Astrocyte (in vitro differentiated cells and primary cell): ENCODE results near the gene PVR. TPM values are rescaled to one million over a fixed set of nuclear protein-coding genes. Genes with fewer than 3 reads are reported as not detected.
"Not testable (repeated sequence)": the region's sequence is repeated elsewhere in the genome, so short reads cannot be mapped to it uniquely, and the experiment has no call there.

ENCODE experiments used
- DNase-seq: peaks from one replicate; pipeline ENCODE4 v3.0.0-alpha.2; 2010; ENCODE audit warnings: low read depth
- FAIRE-seq: peaks from 2 replicates; lab custom pipeline; 2011; peaks lifted over from hg19 to GRCh38; lab: Jason Lieb, UNC
- H2AFZ ChIP-seq: 2 replicates; pipeline ENCODE4 v1.6.0; 2012; ENCODE audit warnings: low read depth, low read length, inconsistent platforms
- H3K27ac ChIP-seq: 2 replicates; pipeline ENCODE4 v1.5.1; 2011; ENCODE audit warnings: low read depth, low read length, inconsistent platforms
- H3K27me3 ChIP-seq: 2 replicates; pipeline ENCODE4 v1.6.0; 2011; ENCODE audit warnings: low read length, inconsistent platforms; ENCODE audit not compliant: insufficient read depth
- H3K36me3 ChIP-seq: 2 replicates; pipeline ENCODE4 v1.5.1; 2011; ENCODE audit warnings: low read length, inconsistent platforms; ENCODE audit not compliant: insufficient read depth
- H3K4me1 ChIP-seq: 2 replicates; pipeline ENCODE4 v1.5.1; 2011; ENCODE audit warnings: low read length, inconsistent platforms; ENCODE audit not compliant: insufficient read depth
- H3K4me2 ChIP-seq: 2 replicates; pipeline ENCODE4 v1.6.0; 2012; ENCODE audit warnings: low read length, inconsistent platforms
- H3K4me3 ChIP-seq: 2 replicates; pipeline ENCODE4 v1.5.1; 2011; ENCODE audit warnings: low read depth, mild to moderate bottlenecking, low read length, inconsistent platforms; ENCODE audit not compliant: insufficient read depth
- H3K79me2 ChIP-seq: 2 replicates; pipeline ENCODE4 v1.6.0; 2012; ENCODE audit warnings: mild to moderate bottlenecking, low read length, inconsistent platforms; ENCODE audit not compliant: insufficient read depth
- H3K9ac ChIP-seq: 2 replicates; pipeline ENCODE4 v1.6.0; 2012; ENCODE audit warnings: mild to moderate bottlenecking, low read length, inconsistent platforms
- H3K9me3 ChIP-seq: 2 replicates; pipeline ENCODE4 v1.5.1; 2012; ENCODE audit warnings: low read depth, mild to moderate bottlenecking, low read length, inconsistent platforms; ENCODE audit not compliant: insufficient read depth
- H4K20me1 ChIP-seq: 2 replicates; pipeline ENCODE4 v1.6.0; 2012; ENCODE audit warnings: low read length, inconsistent platforms; ENCODE audit not compliant: insufficient read depth
- H3K27ac Mint-ChIP-seq: one replicate; pipeline ENCODE4 v1.8.0; 2021; ENCODE audit warnings: mild to moderate bottlenecking, mixed read lengths; ENCODE audit not compliant: unreplicated experiment
- H3K27me3 Mint-ChIP-seq: one replicate; pipeline ENCODE4 v1.8.0; 2021; ENCODE audit warnings: low read depth, mixed read lengths; ENCODE audit not compliant: unreplicated experiment
- H3K36me3 Mint-ChIP-seq: one replicate; pipeline ENCODE4 v1.8.0; 2021; ENCODE audit warnings: low read depth, mixed read lengths; ENCODE audit not compliant: unreplicated experiment
- H3K4me1 Mint-ChIP-seq: one replicate; pipeline ENCODE4 v1.8.0; 2021; ENCODE audit warnings: low read depth, mixed read lengths; ENCODE audit not compliant: unreplicated experiment
- H3K4me3 Mint-ChIP-seq: one replicate; pipeline ENCODE4 v1.8.0; 2021; ENCODE audit warnings: mild to moderate bottlenecking, moderate library complexity, mixed read lengths; ENCODE audit not compliant: unreplicated experiment
- H3K9me3 Mint-ChIP-seq: one replicate; pipeline ENCODE4 v1.8.0; 2021; ENCODE audit warnings: mild to moderate bottlenecking, mixed read lengths; ENCODE audit not compliant: unreplicated experiment
- CTCF ChIP-seq: IDR thresholded peaks from 2 replicates; pipeline ENCODE4 v1.5.1; 2011; ENCODE audit warnings: low read depth, mild to moderate bottlenecking, inconsistent platforms, low read length, moderate library complexity; ENCODE audit not compliant: insufficient read depth
- EZH2 ChIP-seq: IDR thresholded peaks from 2 replicates; pipeline ENCODE4 v1.6.1; 2012; ENCODE audit warnings: mild to moderate bottlenecking, low read length, inconsistent platforms; ENCODE audit not compliant: insufficient read depth
- total RNA-seq: library from RNA; stranded (reverse); gene quantifications from 2 replicates; pipeline ENCODE4 v1.2.1, GENCODE V29; 2021

The PVR gene
- total RNA-seq, 1 donor from 2014 or later = 81.6 TPM

- H3K27ac ChIP-seq, H3K9me3 ChIP-seq, H3K27me3 ChIP-seq, H2AFZ ChIP-seq, H3K36me3 Mint-ChIP-seq, H3K4me3 Mint-ChIP-seq, H3K79me2 ChIP-seq, H3K9me3 Mint-ChIP-seq, FAIRE-seq, H4K20me1 ChIP-seq, H3K27me3 Mint-ChIP-seq, H3K36me3 ChIP-seq, H3K4me1 Mint-ChIP-seq, H3K27ac Mint-ChIP-seq, DNase-seq, H3K4me2 ChIP-seq, H3K9ac ChIP-seq, H3K4me3 ChIP-seq: not testable (repeated sequence)
- H3K4me1 ChIP-seq = peaks cover 14% of the 10 kb centered on the region
- TF ChIP-seq CTCF = peak; percentile 32
Observed at GRCh38 chr19:44610497-44610896, 33.2 kb upstream of the PVR start.

- Histone ChIP-seq H3K27ac (no peak overlapping the region), H3K9ac (no peak overlapping the region), H3K79me2 (no peaks in the 10 kb centered on the region), H3K4me1 (peaks cover 13% of the 10 kb centered on the region), H3K27me3 (no peaks in the 10 kb centered on the region), H4K20me1 (no peaks in the 10 kb centered on the region), H2AFZ (no peak overlapping the region), H3K9me3 (no peaks in the 10 kb centered on the region), H3K4me2 (no peak overlapping the region), H3K36me3 (no peaks in the 10 kb centered on the region), H3K4me3 (no peak overlapping the region)
- Mint-ChIP-seq H3K27me3 (no peaks in the 10 kb centered on the region), H3K4me3 (no peak overlapping the region), H3K4me1 (peaks cover 4% of the 10 kb centered on the region), H3K9me3 (no peaks in the 10 kb centered on the region), H3K36me3 (no peaks in the 10 kb centered on the region), H3K27ac (no peak overlapping the region)
- no peak for FAIRE-seq
- DNase-seq = no peak
- TF ChIP-seq EZH2 (no peak), CTCF (no peak)
Observed at GRCh38 chr19:44611812-44612295, 31.9 kb upstream of the PVR start.

- H3K27me3 ChIP-seq = no peaks in the 10 kb centered on the region
- no peaks in the 10 kb centered on the region for H3K79me2 ChIP-seq
- Mint-ChIP-seq H3K27ac (no peak within 1 kb of the TSS), H3K36me3 (no peaks in the 10 kb centered on the region), H3K9me3 (no peaks in the 10 kb centered on the region), H3K4me1 (no peaks in the 10 kb centered on the region), H3K4me3 (no peak within 1 kb of the TSS), H3K27me3 (peaks cover 2% of the 10 kb centered on the region)
- H3K4me1 ChIP-seq = peaks cover 3% of the 10 kb centered on the region
- no peaks in the 10 kb centered on the region for H4K20me1 ChIP-seq
- no peak for DNase-seq
- no peak within 1 kb of the TSS for H3K4me2 ChIP-seq
- no peak within 1 kb of the TSS for H2AFZ ChIP-seq
- H3K36me3 ChIP-seq = no peaks in the 10 kb centered on the region
- no peak within 1 kb of the TSS for H3K4me3 ChIP-seq
- H3K9me3 ChIP-seq = no peaks in the 10 kb centered on the region
- no peak for FAIRE-seq
- H3K9ac ChIP-seq = no peak within 1 kb of the TSS
- no peak within 1 kb of the TSS for H3K27ac ChIP-seq
- no peak for TF ChIP-seq CTCF
- no peak for TF ChIP-seq EZH2
Observed at GRCh38 chr19:44613295-44614178, 30.2 kb upstream of the PVR start, which contains the start of gene IGSF23. Gene IGSF23 (plus strand): TSS chr19:44613563. CDS start chr19:44613646, 83 bp downstream.
